B cell (primary cell): Measurements from ENCODE around the gene PTPRT.

Source experiments
- CTCF ChIP-seq: fragments of 200-600 bp; IDR thresholded peaks from one replicate; pipeline ENCODE4 v1.8.0; 2022; ENCODE audit warnings: antibody characterized with exemption, mild to moderate bottlenecking
- EZH2 ChIP-seq: IDR thresholded peaks from 2 replicates; pipeline ENCODE4 v1.6.1; 2012; ENCODE audit warnings: borderline replicate concordance, low read depth, mild to moderate bottlenecking, moderate library complexity, low read length; ENCODE audit not compliant: insufficient read depth, poor library complexity, severe bottlenecking

GRCh38 chr20:43040427-43040826, 149.3 kb downstream of the PTPRT start:
- TF ChIP-seq CTCF (no peak), EZH2 (no peak)
